Trophoblast cell (in vitro differentiated cells and primary cell): ENCODE data around the gene ABR.
A peak's percentile ranks its signal among the peaks of the same experiment; 100 is the strongest.
"Not testable (repeated sequence)": the region's sequence is repeated elsewhere in the genome, so short reads cannot be mapped to it uniquely, and the experiment has no call there.

ENCODE experiments used
- DNase-seq, 2 donors: peaks; one replicate each; pipeline ENCODE4 v3.0.0-alpha.2; 2016
- H2AFZ ChIP-seq: 2 replicates; pipeline ENCODE4 v1.6.1; 2013; ENCODE audit warnings: low read length, moderate library complexity, mild to moderate bottlenecking; ENCODE audit not compliant: insufficient read depth, poor library complexity
- H2AK5ac ChIP-seq: 2 replicates; pipeline ENCODE4 v1.6.1; 2013; ENCODE audit warnings: mild to moderate bottlenecking, low read length
- H2BK120ac ChIP-seq: 2 replicates; pipeline ENCODE4 v1.6.1; 2013; ENCODE audit warnings: low read length, mild to moderate bottlenecking, moderate library complexity; ENCODE audit not compliant: insufficient read depth, poor library complexity
- H2BK12ac ChIP-seq: 2 replicates; pipeline ENCODE4 v1.6.1; 2013; ENCODE audit warnings: mild to moderate bottlenecking, low read length, moderate library complexity
- H2BK5ac ChIP-seq: 2 replicates; pipeline ENCODE4 v1.6.1; 2013; ENCODE audit warnings: low read length, low read depth, moderate library complexity, mild to moderate bottlenecking; ENCODE audit not compliant: poor library complexity
- H3K14ac ChIP-seq: 2 replicates; pipeline ENCODE4 v1.6.1; 2013; ENCODE audit warnings: mild to moderate bottlenecking, low read length
- H3K18ac ChIP-seq: 2 replicates; pipeline ENCODE4 v1.6.1; 2013; ENCODE audit warnings: mild to moderate bottlenecking, low read length
- H3K23ac ChIP-seq: 2 replicates; pipeline ENCODE4 v1.6.1; 2013; ENCODE audit warnings: low read length
- H3K27ac ChIP-seq: 2 replicates; pipeline ENCODE4 v1.5.1; 2013; ENCODE audit warnings: low read depth, mild to moderate bottlenecking, inconsistent platforms, low read length, moderate library complexity
- H3K27me3 ChIP-seq: 2 replicates; pipeline ENCODE4 v1.6.1; 2013; ENCODE audit warnings: inconsistent platforms, mild to moderate bottlenecking, low read length, moderate library complexity; ENCODE audit not compliant: insufficient read depth
- H3K36me3 ChIP-seq, 2 experiments: 1 replicate in 1 of 2; 2 replicates in 1 of 2; pipeline ENCODE4 v1.6.1; 2013; ENCODE audit warnings: low read length in 2 of 2, mild to moderate bottlenecking in 2 of 2, moderate library complexity in 1 of 2; ENCODE audit not compliant: insufficient read depth in 2 of 2, control insufficient read depth in 1 of 2
- H3K4ac ChIP-seq: 2 replicates; pipeline ENCODE4 v1.6.1; 2013; ENCODE audit warnings: low read depth, mild to moderate bottlenecking, low read length, moderate library complexity
- H3K4me1 ChIP-seq, 2 experiments: 1 replicate in 1 of 2; 2 replicates in 1 of 2; pipeline ENCODE4 v1.6.1; 2013; ENCODE audit warnings: low read length in 2 of 2, mild to moderate bottlenecking in 2 of 2, moderate library complexity in 1 of 2; ENCODE audit not compliant: insufficient read depth in 2 of 2, control insufficient read depth in 1 of 2
- H3K4me2 ChIP-seq: 2 replicates; pipeline ENCODE4 v1.6.1; 2013; ENCODE audit warnings: inconsistent platforms, mild to moderate bottlenecking, low read length, moderate library complexity
- H3K4me3 ChIP-seq: 2 replicates; pipeline ENCODE4 v1.5.1; 2013; ENCODE audit warnings: mild to moderate bottlenecking, low read depth, low read length, inconsistent platforms
- H3K79me1 ChIP-seq: one replicate; pipeline ENCODE4 v1.6.1; 2013; ENCODE audit warnings: low read length
- H3K79me2 ChIP-seq: 2 replicates; pipeline ENCODE4 v1.6.1; 2013; ENCODE audit warnings: low read length, mild to moderate bottlenecking; ENCODE audit not compliant: control insufficient read depth, insufficient read depth, poor library complexity
- H3K9ac ChIP-seq: 2 replicates; pipeline ENCODE4 v1.6.1; 2013; ENCODE audit warnings: mild to moderate bottlenecking, low read length
- H3K9me3 ChIP-seq: 2 replicates; pipeline ENCODE4 v1.6.1; 2013; ENCODE audit warnings: low read depth, mild to moderate bottlenecking, control low read depth, inconsistent platforms, low read length; ENCODE audit not compliant: insufficient read depth
- H4K12ac ChIP-seq: 2 replicates; pipeline ENCODE4 v1.6.1; 2013; ENCODE audit warnings: low read depth, mild to moderate bottlenecking, low read length, moderate library complexity
- H4K8ac ChIP-seq: 2 replicates; pipeline ENCODE4 v1.6.1; 2013; ENCODE audit warnings: low read depth, mild to moderate bottlenecking, low read length, moderate library complexity
- H4K91ac ChIP-seq: one replicate; pipeline ENCODE4 v1.6.1; 2013; ENCODE audit warnings: low read depth, mild to moderate bottlenecking, low read length, moderate library complexity
- WGBS: extraction: QIAGEN DNeasy Blood & Tissue Kit; methylation state at CpG from one replicate; pipeline ENCODE4 v1.1.7; 2013; ENCODE audit warnings: missing lambda C conversion rate; ENCODE audit not compliant: insufficient read length, insufficient coverage; ENCODE audit errors: extremely low coverage; 5-methylcytosine and 5-hydroxymethylcytosine counted together

The ABR gene

GRCh38 chr17:1065416-1065815, 114.4 kb downstream of the ABR start:
- H3K9ac ChIP-seq, H2AFZ ChIP-seq, H2BK12ac ChIP-seq, H3K79me1 ChIP-seq, DNase-seq, H2BK120ac ChIP-seq, H3K27ac ChIP-seq, H4K8ac ChIP-seq, H4K91ac ChIP-seq, H4K12ac ChIP-seq, H2BK5ac ChIP-seq, H3K79me2 ChIP-seq, H3K9me3 ChIP-seq, H3K4ac ChIP-seq, H3K4me2 ChIP-seq, H3K23ac ChIP-seq, H3K4me3 ChIP-seq, H3K18ac ChIP-seq, H3K27me3 ChIP-seq, H2AK5ac ChIP-seq, H3K14ac ChIP-seq: not testable (repeated sequence)
- peaks cover 10 to 11% of the 10 kb centered on the region in 2 experiments for H3K4me1 ChIP-seq
- no CpG with 5 or more reads among the region's 4 CpGs for WGBS
- H3K36me3 ChIP-seq: peaks cover 23 to 30% of the 10 kb centered on the region in 2 experiments

- no peak overlapping the region for H3K27ac ChIP-seq
- no peak overlapping the region for H3K4ac ChIP-seq
- peak; percentile 28 to 42 for DNase-seq
- no peak overlapping the region for H3K9ac ChIP-seq
- no peaks in the 10 kb centered on the region for H3K27me3 ChIP-seq
- no peak overlapping the region for H2BK120ac ChIP-seq
- WGBS: no CpG with 5 or more reads among the region's 11 CpGs
- no peaks in the 10 kb centered on the region for H3K79me1 ChIP-seq
- no peak overlapping the region for H4K8ac ChIP-seq
- H2AK5ac ChIP-seq: no peak overlapping the region
- no peak overlapping the region for H3K4me2 ChIP-seq
- H3K4me3 ChIP-seq: no peak overlapping the region
- no peak overlapping the region for H2BK5ac ChIP-seq
- H4K12ac ChIP-seq: no peak overlapping the region
- H3K9me3 ChIP-seq: peaks cover 7% of the 10 kb centered on the region
- H3K4me1 ChIP-seq: no peaks in the 10 kb centered on the region
- H2AFZ ChIP-seq: no peak overlapping the region
- no peak overlapping the region for H3K14ac ChIP-seq
- H3K18ac ChIP-seq: no peak overlapping the region
- H3K36me3 ChIP-seq: peaks cover 24 to 35% of the 10 kb centered on the region in 2 experiments
- no peak overlapping the region for H2BK12ac ChIP-seq
- H3K23ac ChIP-seq: no peak overlapping the region
- H3K79me2 ChIP-seq: no peaks in the 10 kb centered on the region
- H4K91ac ChIP-seq: no peak overlapping the region
Measured at GRCh38 chr17:1060991-1061390, 118.8 kb downstream of the ABR start.

- no peak overlapping the region for H2BK5ac ChIP-seq
- no peak overlapping the region for H3K14ac ChIP-seq
- no peak for DNase-seq
- WGBS: no CpG with 5 or more reads among the region's 12 CpGs
- H3K9me3 ChIP-seq: peaks cover 4% of the 10 kb centered on the region
- no peaks in the 10 kb centered on the region for H3K4me1 ChIP-seq
- H2BK12ac ChIP-seq: no peak overlapping the region
- H3K4ac ChIP-seq: no peak overlapping the region
- no peaks in the 10 kb centered on the region for H3K27me3 ChIP-seq
- H3K79me1 ChIP-seq: no peaks in the 10 kb centered on the region
- H3K36me3 ChIP-seq: peaks cover 32 to 44% of the 10 kb centered on the region in 2 experiments
- H4K8ac ChIP-seq: no peak overlapping the region
- H3K23ac ChIP-seq: no peak overlapping the region
- H3K9ac ChIP-seq: no peak overlapping the region
- no peak overlapping the region for H2AFZ ChIP-seq
- no peak overlapping the region for H3K27ac ChIP-seq
- no peak overlapping the region for H4K12ac ChIP-seq
- H2AK5ac ChIP-seq: no peak overlapping the region
- no peak overlapping the region for H4K91ac ChIP-seq
- H3K4me3 ChIP-seq: no peak overlapping the region
- no peak overlapping the region for H3K4me2 ChIP-seq
- H3K18ac ChIP-seq: no peak overlapping the region
- no peak overlapping the region for H2BK120ac ChIP-seq
- H3K79me2 ChIP-seq: no peaks in the 10 kb centered on the region
Measured at GRCh38 chr17:1059131-1059795, 120.5 kb downstream of the ABR start.

- Histone ChIP-seq H3K4me3 (no peak overlapping the region), H3K27ac (no peak overlapping the region), H3K23ac (no peak overlapping the region), H3K36me3 (peaks cover 39 to 49% of the 10 kb centered on the region in 2 experiments), H4K8ac (no peak overlapping the region), H3K9ac (no peak overlapping the region), H4K12ac (no peak overlapping the region), H3K79me2 (no peaks in the 10 kb centered on the region), H3K4me2 (no peak overlapping the region), H2BK12ac (no peak overlapping the region), H2AK5ac (no peak overlapping the region), H3K4me1 (no peaks in the 10 kb centered on the region), H4K91ac (no peak overlapping the region), H3K79me1 (no peaks in the 10 kb centered on the region), H2BK5ac (no peak overlapping the region), H2BK120ac (no peak overlapping the region), H3K4ac (no peak overlapping the region), H2AFZ (no peak overlapping the region), H3K9me3 (peaks cover 4% of the 10 kb centered on the region), H3K27me3 (no peaks in the 10 kb centered on the region), H3K14ac (no peak overlapping the region), H3K18ac (no peak overlapping the region)
- DNase-seq: peak; percentile 50 to 70
- WGBS: no CpG with 5 or more reads among the region's 18 CpGs
Measured at GRCh38 chr17:1058423-1059130, 121.2 kb downstream of the ABR start.
